Middle frontal gyrus (tissue), 1 donor: ENCODE results near the gene ARL3.
A peak's percentile ranks its signal among the peaks of the same experiment; 100 is the strongest.

ENCODE experiments used
- DNase-seq: peaks from one replicate; pipeline ENCODE4 v3.0.0-alpha.2; 2015; ENCODE audit warnings: low spot score; ENCODE audit errors: extremely low spot score

Gene ARL3

DNA sequence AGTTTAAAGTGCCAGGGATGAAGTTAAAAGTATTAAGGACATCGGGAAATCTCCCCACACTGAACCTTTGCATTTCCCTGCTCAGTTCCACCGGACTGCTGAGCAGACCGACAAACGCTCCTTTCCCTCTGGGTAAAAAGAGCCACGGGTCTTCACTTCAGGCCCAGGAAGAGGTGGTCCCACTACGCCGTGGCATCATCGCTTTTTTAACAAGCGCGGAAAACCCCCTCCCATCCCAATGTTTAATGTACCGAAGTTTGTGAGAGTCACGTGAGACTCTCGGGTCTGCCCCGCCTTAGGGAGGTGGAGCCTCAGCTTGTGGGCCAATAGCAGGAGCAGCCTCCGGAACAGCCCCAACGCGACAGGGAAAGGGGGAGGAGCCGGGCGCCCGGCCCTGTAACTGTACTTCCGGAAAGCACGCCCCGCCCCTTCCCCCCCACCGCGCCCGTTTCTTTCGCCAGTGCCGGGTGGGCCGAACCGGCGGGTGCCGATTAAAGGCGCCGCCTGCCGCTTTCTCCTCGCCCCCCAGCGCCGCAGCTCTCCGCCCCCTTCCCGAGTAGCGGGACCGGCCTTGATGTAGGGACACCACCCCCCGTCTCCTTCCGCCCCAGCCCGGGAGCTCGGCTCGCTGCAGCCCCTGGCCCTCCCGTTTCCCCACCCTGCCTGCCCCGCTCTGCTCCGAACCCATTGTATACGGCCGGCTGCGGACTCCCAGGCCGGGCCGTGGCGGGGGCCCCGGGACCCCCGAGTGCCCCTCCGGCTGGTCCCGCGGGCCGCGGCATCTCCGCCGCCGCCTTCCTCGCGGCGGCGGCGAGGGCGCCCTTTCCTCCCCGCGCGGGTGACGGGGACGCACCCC is 72.1 kb downstream of the ARL3 start:
- DNase-seq, result peak; percentile 92

DNA sequence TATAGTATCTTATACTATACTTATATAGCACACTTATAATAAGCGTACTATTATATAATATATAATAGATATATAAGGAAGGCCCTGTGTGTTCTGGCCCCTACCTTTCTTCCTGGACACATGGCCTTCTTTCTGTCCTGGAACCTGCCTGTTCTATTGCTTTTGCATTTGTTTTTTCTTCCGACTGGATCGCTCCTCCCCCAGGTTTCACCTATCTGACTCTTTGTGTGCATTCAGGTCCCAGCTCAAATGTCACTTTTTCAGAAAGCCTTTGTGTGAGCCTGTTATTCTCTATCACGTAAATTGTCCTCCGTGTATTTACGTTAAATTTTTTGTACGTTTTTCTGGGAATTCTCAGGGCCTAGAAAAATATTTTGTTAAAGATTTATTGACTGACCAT is 72.8 kb downstream of the ARL3 start:
- DNase-seq, result no peak

DNA sequence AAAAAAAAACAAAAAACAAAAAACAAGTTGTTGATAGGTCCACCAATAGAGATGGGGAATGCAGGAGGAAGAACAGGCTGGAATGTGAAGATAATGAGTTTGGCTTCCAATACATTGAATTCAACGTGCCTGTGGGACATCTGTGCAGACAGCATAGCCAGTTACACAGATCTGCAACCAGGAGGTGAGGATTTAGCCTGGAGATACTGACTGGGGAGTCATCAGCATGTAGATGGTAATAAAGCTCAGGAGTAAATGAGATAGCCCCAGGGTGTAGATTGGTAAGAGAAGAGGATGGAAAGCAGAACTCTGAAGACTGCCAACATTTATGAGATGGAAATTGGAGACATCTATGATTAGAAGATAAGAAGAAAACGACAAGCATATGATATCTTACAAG is 74.7 kb downstream of the ARL3 start:
- DNase-seq, result no peak

DNA sequence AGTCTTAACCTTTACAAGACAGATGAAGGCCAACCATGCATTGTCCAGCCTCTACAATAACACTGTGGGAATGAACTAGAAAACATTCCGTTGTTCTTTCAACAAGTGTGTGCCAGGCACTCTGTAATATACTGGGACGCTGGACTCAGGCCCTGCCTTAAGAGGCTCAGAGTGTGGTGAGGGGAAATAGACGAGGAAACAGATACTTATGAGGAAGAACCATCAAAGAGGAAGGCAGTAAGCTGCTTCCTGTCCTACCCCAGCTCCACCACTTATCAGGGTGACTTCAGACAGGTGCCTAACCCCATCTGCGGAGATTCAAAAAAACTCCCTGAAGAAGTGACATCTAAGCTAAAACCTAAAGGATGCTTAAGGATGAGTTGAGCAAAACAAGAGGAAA is 78.8 kb downstream of the ARL3 start:
- DNase-seq, result no peak

DNA sequence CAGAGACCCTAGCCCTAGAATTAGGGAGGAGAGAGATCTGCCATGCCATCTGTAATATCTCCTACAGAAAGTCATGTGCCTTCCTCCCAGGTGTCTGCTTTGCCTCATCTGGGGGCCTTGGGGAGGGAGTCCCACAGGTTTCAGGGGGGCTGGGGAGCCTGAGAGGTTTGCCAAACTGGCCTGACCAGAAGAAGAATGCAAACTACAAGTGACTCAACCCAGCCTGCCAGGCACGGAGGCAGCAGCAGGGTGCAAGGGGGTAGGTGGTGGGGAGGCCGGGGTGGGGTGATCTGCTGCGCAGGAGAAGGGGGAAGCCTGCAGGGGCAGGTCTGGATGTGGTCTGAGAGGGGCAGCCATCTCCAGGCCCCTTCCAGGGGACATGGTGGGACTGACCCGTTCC is 79.5 kb downstream of the ARL3 start:
- DNase-seq, result no peak

DNA sequence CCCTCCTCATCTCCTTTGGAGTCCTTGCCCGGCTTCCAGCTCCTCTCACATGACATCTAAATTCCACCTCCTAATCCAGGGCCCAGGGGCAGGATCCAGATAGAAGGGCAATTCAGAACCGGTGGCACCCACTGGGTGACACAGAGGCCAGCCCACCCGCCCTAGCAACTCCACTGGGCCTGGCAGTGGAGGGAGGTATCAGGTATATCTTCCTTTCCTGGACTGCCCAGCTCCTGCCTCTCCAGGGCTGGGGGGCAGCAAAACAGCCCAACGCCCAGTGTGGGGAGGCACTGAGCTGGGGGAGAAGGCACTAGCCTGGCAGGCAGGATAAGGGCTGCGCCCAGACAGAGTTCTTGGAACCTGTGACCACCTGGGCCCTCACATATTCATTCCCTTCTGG is 80.3 kb downstream of the ARL3 start:
- no peak for DNase-seq

DNA sequence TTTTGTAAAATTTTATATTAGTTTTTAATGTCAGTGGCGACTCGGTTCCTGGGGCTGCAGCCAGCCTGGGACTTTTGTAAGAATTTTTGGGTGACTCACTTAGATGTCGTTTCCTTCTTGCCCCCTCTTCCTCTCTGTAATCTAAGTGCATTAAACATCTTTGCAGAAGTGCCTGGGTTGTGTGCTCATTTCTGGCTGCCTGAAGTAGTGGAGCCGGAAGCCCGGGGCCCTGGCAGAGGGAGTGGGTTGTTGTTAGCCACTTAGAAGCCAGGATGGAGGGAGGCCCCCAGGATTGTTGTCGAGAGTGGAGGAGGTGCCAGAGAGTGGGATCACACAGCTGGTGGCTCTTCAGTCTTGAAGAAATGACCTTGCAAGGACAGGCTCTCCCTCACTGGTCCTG is 80.9 kb downstream of the ARL3 start:
- DNase-seq, result no peak

DNA sequence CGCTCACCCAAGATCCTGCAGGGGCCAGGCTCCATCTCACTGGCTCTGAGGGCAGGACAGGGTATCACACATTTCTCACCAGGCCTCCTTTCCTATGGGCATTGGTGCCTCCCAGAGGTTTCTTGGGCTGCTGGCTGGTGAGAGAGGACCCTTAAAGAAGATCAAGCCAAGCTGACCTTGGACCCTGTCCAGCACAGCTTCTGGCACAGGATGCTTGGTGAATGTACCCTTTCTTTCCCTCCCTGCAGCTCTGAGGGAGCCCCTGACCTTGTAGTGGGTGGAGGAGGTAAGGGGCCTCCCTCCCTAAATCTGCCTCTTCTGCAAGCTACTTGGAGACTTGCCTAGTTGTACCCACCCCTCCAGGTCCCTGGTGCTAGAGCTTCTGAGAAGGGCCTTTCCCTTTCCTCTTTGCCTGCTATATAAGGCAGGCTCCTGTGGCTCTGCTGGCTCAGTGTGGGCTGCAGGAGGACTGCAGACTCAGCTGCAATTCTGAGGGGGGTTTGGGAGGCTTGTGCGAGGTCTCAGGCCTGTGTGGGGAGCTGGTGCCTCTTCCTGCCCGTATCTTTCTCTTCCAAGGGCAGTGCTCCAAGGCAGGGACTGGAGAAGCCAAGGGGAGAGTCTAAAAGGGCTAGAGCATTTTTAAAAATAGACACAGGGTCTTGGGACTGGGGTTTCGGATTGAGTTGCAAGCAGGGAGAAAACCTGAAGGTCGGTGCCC is 81.6 kb downstream of the ARL3 start:
- no peak for DNase-seq

DNA sequence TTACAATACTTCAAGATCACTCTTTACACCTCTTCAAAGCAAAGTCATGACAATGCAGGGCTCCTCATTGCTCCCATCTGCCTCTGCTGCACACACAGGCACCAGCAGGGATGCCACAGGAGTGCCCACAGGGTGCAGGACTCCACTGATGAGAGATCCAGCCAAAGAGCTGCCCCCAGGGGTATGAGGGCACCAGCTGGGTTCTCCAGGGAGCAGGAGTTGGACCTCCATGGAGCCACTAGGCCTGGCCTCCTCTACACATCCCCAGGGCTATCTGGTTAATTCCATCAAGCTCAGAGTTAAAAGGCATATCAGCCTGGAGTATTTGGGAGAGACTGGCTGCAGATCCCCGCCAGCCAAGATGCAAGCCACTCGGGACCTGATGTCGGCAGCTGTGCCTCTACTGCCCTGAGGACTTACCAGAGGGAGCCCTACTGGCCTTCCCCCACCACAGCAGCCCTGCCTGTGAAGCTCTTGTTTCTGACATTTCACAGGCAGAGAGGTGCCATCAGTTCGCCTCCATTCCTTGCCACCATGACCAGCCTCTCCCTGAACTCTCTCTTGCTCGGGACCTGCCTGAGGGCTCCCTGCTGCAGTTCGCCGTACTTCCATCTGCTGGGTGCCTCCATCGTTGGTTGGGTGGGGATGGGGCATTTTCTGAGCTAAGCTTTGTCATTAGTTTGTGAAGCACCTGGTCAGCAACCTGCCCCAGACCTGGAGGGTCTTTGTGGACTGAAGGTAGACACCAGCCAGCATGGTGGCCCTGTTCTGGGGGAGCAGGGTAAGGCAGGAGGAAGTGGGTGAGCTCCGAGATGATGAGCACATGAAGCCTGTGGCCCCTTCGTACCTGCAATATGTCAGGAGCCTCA is 82.4 kb downstream of the ARL3 start:
- no peak for DNase-seq

DNA sequence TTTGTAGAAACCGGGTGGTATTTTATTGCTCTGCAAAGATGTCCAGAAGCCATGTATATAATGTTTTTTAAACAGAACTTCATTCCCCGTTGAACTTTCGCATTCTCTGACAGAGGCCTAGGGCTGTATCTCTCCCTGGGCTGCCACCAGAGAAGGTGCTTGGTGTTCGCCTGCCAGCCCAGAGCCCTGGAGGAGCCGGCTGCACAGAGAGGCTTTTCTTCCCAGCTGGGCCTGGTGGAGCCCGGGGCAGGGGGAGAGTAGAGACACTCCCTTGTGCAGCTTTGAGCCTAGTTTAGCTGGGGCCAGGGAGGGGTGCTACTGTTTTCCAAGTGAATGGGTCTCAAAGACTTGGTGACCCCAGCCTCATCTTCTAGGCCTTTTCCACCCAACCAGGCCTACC is 83.5 kb downstream of the ARL3 start:
- no peak for DNase-seq

DNA sequence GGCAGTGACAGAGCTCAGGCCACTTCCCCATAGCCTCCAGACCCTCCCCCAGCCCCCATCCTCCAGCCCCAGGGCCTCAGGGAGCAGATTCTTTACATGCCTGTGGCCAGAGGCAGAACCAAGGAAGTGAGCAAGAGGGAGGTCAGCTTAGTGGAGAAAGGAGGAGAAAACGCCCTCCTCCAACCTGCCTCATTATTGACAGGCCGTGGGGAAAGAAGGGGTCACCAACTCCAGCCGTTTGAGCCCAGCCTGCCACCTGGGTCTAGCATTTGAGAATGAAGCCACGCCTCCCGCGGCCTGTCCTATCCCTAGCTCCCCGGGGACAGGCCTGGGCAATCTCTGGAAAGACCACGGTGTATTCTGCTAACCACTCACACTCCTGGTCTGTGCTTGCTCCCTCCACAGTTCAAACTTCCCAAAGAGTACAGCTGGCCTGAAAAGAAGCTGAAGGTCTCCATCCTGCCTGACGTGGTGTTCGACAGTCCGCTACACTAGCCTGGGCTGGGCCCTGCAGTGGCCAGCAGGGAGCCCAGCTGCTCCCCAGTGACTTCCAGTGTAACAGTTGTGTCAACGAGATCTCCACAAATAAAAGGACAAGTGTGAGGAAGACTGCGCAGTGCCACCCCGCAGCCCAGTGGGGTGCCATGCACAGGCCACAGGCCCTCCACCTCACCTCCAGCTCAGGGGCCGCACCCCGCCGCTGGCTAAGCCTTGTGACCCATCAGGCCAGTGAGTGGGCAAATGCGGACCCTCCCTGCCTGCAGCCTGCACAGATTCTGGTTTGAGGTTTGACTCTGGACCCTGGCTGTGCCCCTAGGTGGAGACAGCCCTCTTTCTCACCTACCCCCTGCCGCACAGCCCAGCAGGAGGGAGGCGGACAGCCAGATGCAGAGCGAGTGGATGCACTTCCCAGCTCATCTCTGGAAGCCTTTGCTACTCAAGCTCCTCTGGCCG is 84.3 kb downstream of the ARL3 start:
- no peak for DNase-seq

DNA sequence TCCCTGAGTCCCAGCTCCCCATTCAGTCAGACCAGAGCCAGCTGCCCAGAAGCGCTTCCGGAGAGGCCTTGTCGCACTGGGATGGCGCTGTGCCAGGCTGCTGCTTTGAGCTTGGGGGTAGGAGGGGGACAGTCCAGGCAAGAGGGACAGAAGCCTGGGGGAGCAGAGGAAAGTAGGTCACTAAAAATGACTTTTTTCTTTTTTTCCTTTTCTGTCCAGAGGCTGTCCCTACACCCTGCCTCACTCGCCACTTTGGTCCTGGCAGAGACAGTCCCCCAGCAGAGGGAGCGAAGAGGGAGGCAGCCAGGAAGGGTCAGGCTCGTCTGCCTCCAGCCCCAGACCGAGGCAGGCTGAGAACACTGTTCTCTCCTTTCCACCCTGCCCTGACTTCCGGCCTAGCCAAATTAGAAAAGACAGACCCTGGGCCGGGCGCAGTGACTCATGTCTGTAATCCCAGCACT is 85.7 kb downstream of the ARL3 start:
- DNase-seq, result peak; percentile 43

DNA sequence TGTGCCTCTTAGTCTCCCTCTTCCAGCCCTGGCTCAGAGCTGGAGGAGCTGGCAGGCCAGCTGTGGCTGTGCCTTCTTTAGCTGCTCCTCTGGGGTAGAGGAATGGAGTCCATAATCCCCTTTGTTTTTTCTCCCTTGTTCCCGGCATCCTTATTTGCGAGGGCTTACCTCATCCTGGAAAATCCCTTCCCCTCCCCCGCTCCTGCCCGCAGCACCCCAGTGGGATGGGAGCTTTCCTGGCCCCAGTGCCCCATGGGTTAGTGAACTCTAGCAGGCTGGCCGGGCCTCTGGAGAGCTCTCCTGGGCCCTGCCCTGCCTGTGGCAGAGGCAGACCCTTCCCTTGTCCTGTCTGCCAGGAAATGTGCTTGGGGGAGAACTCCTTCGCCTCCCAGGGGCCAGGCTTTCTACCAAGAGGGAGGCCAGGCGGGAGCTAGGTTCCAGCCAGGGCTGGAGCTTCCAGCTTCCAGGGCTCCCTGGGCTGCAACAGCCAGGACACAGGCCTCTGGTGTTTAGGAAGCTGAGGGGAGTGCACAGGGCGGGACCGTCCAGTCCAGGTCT is 86.4 kb downstream of the ARL3 start:
- DNase-seq, result no peak

DNA sequence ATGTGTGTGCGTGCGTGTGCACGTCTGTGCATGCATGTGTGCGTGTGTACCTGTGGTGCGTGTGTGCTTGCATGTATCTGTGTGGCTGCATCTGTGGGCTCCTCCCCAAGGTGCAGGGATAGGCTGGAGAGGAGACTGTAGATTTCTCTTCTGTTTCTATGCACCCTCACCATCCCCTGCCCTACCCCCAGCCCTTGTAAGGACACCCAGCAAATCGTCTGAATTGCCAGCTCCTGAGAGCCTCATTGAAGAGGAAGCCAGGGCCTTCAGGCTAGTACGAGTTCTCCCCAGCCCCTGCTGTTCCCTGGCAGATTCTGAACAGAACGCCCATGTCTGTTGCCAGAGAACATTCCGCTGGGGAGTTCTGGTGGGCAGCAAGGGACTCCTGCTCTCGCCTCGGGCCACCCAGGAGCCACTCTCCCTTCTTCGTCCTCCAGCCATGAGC is 86.9 kb downstream of the ARL3 start:
- no peak for DNase-seq

DNA sequence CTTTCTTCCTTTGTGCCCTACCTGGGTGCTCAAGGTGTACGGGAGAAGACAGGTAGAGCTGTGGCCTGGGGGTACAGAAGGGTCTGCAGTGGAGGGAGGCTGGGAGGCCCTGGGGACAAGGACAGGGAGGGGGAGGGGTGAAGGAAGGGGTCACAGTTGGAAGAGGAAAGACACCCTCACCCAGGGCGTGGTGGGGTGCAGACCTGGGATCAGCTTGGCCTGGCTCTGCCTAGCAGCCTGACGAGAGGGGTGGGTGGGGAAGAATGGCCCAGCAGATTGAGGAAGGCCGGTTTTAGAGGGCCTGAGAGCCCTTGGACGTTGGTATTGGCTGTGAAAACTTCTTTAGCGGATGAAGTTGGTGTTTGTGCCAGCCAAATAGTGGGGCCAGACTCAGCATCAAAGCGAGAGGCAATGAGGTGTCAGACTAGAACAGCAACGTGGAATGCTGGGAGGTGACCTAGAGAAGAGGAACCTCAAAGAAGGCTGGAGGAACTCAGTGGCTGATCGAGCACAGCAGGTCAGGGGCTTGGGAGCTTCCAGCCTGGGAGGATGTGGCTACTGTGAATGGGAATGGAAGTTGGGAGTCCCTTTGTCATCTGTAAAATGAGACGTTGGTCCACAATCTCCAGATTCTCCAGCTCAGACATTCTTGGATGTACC is 88.0 kb downstream of the ARL3 start:
- DNase-seq, result no peak

DNA sequence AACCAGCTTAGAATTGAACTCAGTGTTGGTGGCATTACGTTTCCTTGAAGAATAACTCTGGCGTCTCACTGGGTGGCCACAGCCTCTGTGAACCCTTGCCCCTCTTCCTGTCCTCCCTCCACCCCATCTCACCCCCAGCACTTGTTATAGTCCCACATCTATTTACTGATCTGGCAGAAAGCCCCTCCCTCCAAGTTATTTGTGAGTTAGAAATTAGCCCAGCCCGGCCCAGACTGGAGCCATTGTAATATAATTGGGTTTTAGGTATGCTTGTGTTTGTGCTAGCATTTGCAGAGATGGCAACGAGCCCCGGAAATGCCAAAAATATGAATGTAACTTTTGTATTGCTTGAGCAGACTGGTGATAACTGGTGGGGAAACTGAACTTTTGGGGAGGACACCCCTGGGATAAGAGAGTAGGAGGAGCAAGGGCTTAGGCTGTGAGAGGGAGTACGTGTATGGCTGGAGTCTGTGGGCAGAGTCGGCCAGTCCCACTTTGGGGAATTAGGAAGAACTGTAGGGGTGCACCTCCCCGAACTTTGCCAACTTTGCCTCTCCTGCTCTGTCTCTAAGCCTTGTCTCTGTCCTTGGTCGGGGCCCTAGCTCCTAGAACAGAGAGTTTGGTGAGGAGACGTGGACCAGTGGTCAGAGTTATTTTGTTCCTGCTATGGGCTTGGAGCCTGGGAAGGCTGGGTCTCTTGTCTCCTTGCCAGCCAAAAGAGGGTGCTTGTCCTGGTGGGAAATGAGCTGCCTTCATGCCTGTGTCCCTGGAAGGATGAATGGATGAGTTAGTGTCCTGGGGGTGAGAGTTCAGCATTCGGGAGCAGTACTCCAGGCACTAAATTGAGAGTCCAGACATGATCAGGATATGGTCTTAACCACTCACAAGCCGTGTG is 89.2 kb downstream of the ARL3 start:
- DNase-seq, result no peak

DNA sequence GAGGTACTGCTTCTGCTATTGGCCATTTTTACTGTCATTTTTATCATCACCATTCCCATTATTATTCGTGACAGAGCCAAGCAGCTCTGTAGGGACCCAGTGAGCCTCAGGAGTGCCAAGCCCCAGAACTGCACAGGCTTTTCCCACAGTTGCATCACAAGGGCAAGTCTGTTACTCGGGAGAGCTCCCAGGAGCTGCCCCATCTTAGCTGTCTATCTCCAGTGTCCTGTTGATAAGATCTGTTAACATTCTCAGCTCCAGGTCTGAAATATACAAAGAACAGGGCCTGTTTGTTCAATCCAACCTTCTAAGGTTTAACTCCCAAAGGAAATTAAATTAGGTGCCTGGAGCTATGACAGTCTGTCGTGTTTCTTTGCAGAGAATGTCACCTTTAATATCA is 90.1 kb downstream of the ARL3 start:
- DNase-seq, result no peak
